SU-DHL-6 (cell line): ENCODE results near the gene DNAH17.

Experiments
- H2AFZ ChIP-seq: fragments of 200-600 bp; sonication (generic); 2 replicates; pipeline ENCODE4 v1.6.1; 2014; ENCODE audit warnings: low read depth, mild to moderate bottlenecking, moderate library complexity, mixed read lengths, antibody characterized with exemption, low read length; ENCODE audit not compliant: severe bottlenecking
- H3F3A ChIP-seq: fragments of 200-600 bp; shearing (Covaris generic); 2 replicates; pipeline ENCODE4 v1.6.0; 2016; ENCODE audit warnings: antibody characterized with exemption, mild to moderate bottlenecking; ENCODE audit not compliant: insufficient read depth
- H3K27ac ChIP-seq: fragments of 200-600 bp; sonication (generic); 2 replicates; pipeline ENCODE4 v1.5.1; 2016; ENCODE audit warnings: low read depth, mild to moderate bottlenecking, low read length, moderate library complexity, mixed read lengths
- H3K27me3 ChIP-seq: fragments of 200-600 bp; sonication (generic), shearing (Covaris generic); 2 replicates; pipeline ENCODE4 v1.6.0; 2014; ENCODE audit warnings: mild to moderate bottlenecking, low read length
- H3K36me3 ChIP-seq: fragments of 200-600 bp; sonication (generic); 2 replicates; pipeline ENCODE4 v1.6.1; 2014; ENCODE audit warnings: mild to moderate bottlenecking, low read length, mixed read lengths
- H3K4me2 ChIP-seq: fragments of 300-600, 200-600 bp; shearing (Covaris generic), sonication (generic); 2 replicates; pipeline ENCODE4 v1.6.0; 2014; ENCODE audit warnings: low read length, low read depth, mild to moderate bottlenecking; ENCODE audit not compliant: poor library complexity, severe bottlenecking
- H3K4me3 ChIP-seq: fragments of 200-600 bp; sonication (generic); 2 replicates; pipeline ENCODE4 v1.5.1; 2014; ENCODE audit warnings: antibody characterized with exemption, low read length, mild to moderate bottlenecking, mixed read lengths; ENCODE audit not compliant: insufficient read depth, poor library complexity, severe bottlenecking
- H3K79me2 ChIP-seq: fragments of 200-600 bp; sonication (generic); 2 replicates; pipeline ENCODE4 v1.6.1; 2014; ENCODE audit warnings: mild to moderate bottlenecking, low read length, moderate library complexity; ENCODE audit not compliant: insufficient read depth
- H3K9ac ChIP-seq: fragments of 200-600 bp; sonication (generic); 2 replicates; pipeline ENCODE4 v1.7.0; 2014; ENCODE audit warnings: mild to moderate bottlenecking, low read length
- H3K9me2 ChIP-seq: fragments of 200-600 bp; sonication (generic); replicated peaks from 2 replicates; pipeline ENCODE4 v1.6.1; 2014; ENCODE audit warnings: low read length; ENCODE audit not compliant: insufficient read depth
- H3K9me3 ChIP-seq: fragments of 200-600 bp; sonication (generic); 2 replicates; pipeline ENCODE4 v1.6.1; 2014; ENCODE audit warnings: low read length, mixed read lengths; ENCODE audit not compliant: insufficient read depth
- H4K20me1 ChIP-seq: fragments of 200-600 bp; sonication (generic); 2 replicates; pipeline ENCODE4 v1.6.1; 2014; ENCODE audit warnings: low read depth, mild to moderate bottlenecking, antibody characterized with exemption, low read length, moderate library complexity, mixed read lengths
- EZH2phosphoT487 ChIP-seq: fragments of 200-600 bp; sonication (generic), shearing (Covaris generic); conservative IDR thresholded peaks from 2 replicates; pipeline ENCODE4 v1.6.1; 2018; ENCODE audit warnings: mild to moderate bottlenecking, antibody characterized with exemption, low read length, moderate library complexity, mixed read lengths
- TF ChIP-seq, protein P1 (sequence below): fragments of 200-600 bp; sonication (generic); IDR thresholded peaks from one replicate; pipeline ENCODE4 v1.5.1; 2017; ENCODE audit warnings: antibody characterized with exemption, mild to moderate bottlenecking, low read length, moderate library complexity; ENCODE audit not compliant: insufficient read depth, poor library complexity, severe bottlenecking

DNAH17 gene

DNA sequence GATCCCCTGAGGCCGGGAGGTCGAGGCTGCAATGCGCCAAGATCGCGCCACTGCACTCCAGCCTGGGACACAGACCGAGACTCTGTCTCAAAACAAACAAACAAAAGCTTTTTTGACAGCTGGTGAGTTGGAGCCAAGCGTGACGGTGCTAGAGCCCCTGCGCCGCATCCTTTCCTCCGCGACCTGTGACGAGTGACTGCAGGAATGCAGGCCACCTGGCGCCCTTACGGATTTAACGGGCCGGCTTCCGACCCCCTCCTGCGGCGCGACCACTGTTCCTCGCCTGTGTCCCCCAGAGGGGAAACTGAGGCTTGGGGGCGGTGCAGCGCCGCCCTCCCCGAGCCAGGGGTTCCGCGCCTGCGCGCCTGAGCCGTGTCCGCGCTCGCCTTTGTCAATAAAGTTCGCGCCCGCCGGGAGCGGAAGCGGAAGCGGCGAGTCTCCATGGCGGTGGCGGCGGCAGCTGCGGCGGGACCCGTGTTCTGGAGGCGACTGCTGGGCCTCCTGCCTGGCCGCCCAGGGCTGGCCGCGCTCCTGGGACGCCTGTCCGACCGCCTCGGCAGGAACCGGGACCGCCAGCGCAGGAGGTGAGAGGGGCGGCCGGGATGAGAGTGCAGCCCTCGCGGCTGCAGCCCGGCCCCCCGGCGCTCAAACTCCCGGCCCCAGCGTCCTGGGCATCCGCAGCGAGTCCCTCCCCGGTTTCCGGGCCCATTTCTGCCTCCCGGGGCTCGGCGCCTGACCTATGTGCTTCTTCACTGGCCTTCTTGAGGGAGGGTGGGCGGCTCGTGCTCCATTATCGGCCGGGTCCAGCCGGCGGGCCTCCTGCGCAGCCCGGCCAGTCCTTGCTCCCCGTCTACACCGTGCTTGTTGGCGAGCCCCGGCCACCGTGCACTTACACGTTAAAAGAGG lies 198.7 kb downstream of the DNAH17 start, which contains the start of gene PGS1:
PGS1 (plus strand) TSS at position 425 of the 906 bp plus-strand sequence; CDS start at position 442, 17 bp downstream.
- no peaks in the 10 kb centered on the region for H3K36me3 ChIP-seq
- no peaks in the 10 kb centered on the region for H3K9me2 ChIP-seq
- H2AFZ ChIP-seq = peak within 1 kb of the TSS; percentile 83
- H4K20me1 ChIP-seq = no peaks in the 10 kb centered on the region; the same call in 1 of the 2 replicates
- H3K9ac ChIP-seq = peak within 1 kb of the TSS; percentile 90
- peak within 1 kb of the TSS; percentile 96 for H3K4me3 ChIP-seq
- peaks cover 47% of the 10 kb centered on the region for H3K79me2 ChIP-seq
- H3F3A ChIP-seq = no peaks in the 10 kb centered on the region
- H3K27me3 ChIP-seq = no peaks in the 10 kb centered on the region
- TF ChIP-seq EZH2phosphoT487 = no peak
- TF ChIP-seq, protein P1, sequence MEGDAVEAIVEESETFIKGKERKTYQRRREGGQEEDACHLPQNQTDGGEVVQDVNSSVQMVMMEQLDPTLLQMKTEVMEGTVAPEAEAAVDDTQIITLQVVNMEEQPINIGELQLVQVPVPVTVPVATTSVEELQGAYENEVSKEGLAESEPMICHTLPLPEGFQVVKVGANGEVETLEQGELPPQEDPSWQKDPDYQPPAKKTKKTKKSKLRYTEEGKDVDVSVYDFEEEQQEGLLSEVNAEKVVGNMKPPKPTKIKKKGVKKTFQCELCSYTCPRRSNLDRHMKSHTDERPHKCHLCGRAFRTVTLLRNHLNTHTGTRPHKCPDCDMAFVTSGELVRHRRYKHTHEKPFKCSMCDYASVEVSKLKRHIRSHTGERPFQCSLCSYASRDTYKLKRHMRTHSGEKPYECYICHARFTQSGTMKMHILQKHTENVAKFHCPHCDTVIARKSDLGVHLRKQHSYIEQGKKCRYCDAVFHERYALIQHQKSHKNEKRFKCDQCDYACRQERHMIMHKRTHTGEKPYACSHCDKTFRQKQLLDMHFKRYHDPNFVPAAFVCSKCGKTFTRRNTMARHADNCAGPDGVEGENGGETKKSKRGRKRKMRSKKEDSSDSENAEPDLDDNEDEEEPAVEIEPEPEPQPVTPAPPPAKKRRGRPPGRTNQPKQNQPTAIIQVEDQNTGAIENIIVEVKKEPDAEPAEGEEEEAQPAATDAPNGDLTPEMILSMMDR = no peak
- peak within 1 kb of the TSS; percentile 92 for H3K4me2 ChIP-seq
- H3K9me3 ChIP-seq = no peaks in the 10 kb centered on the region
- no peak within 1 kb of the TSS for H3K27ac ChIP-seq

DNA sequence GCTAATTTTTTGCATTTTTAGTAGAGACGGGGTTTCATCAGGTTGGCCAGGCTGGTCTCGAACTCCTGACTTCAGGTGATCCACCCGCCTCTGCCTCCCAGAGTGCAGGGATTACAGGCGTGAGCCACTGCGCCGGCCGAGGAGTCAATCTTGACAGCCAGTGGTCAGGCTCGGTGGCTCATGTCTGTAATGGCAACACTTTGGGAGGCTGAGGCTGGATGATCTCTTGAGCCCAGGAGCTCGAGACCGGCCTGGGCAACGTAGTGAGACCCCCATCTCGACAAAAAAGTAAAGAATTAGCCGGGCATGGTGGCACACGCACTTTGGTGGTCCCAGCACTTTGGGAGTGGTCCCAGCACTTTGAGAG lies 199.4 kb downstream of the DNAH17 start:
- peak overlapping the region; percentile 96 for H3K4me3 ChIP-seq

DNA sequence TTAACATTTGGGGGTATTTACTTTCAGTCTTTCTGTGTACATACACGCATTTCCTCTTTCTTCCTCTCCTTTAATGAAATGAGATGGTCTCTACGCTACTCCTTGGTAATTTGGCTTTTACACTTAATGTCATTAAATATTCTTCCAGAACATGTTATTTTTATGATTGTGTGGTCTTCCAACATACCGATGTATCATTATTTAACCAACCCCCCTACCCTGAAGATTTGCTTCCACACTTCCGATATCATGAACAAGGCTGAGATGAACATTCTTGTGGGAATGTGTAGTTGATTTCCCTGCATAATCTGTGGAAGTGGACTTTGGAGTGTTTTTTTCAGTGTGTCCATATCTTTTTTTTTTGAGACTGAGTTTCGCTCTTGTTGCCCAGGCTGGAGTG lies 201.0 kb downstream of the DNAH17 start:
- no peaks in the 10 kb centered on the region for H3F3A ChIP-seq
- no peaks in the 10 kb centered on the region for H3K27me3 ChIP-seq
- no peaks in the 10 kb centered on the region; the same call in 1 of the 2 replicates for H4K20me1 ChIP-seq
- no peaks in the 10 kb centered on the region for H3K36me3 ChIP-seq
- peaks cover 26% of the 10 kb centered on the region for H3K79me2 ChIP-seq
- no peaks in the 10 kb centered on the region for H3K9me3 ChIP-seq
- H3K9ac ChIP-seq = no peak overlapping the region
- H3K9me2 ChIP-seq = no peaks in the 10 kb centered on the region
- TF ChIP-seq EZH2phosphoT487 = no peak
- TF ChIP-seq, protein P1 = no peak
- no peak overlapping the region for H3K27ac ChIP-seq
- no peak overlapping the region for H3K4me2 ChIP-seq
- no peak overlapping the region for H3K4me3 ChIP-seq
- H2AFZ ChIP-seq = no peak overlapping the region

More for the DNA sequence above, 199.4 kb downstream of the DNAH17 start:
- Histone ChIP-seq H3K9me2 (no peaks in the 10 kb centered on the region), H3K27me3 (no peaks in the 10 kb centered on the region), H3K79me2 (peaks cover 40% of the 10 kb centered on the region), H3K9ac (peak overlapping the region; percentile 90), H3K4me2 (peak overlapping the region; percentile 92), H3K9me3 (no peaks in the 10 kb centered on the region), H3K36me3 (no peaks in the 10 kb centered on the region), H3K27ac (no peak overlapping the region), H4K20me1 (no peaks in the 10 kb centered on the region; the same call in 1 of the 2 replicates), H2AFZ (peak overlapping the region; percentile 83), H3F3A (no peaks in the 10 kb centered on the region)
- TF ChIP-seq, protein P1 = no peak
- no peak for TF ChIP-seq EZH2phosphoT487
